ENCODE measurements around the gene MRPL49.
"Not testable (repeated sequence)": the region's sequence is repeated elsewhere in the genome, so short reads cannot be mapped to it uniquely, and the experiment has no call there.

MRPL49 gene

GRCh38 chr11:65118097-65118837 lies 3.9 kb upstream of the MRPL49 start:
- Histone ChIP-seq H3K4me1 (ENCODE audit: control insufficient read depth, insufficient read depth, low read length, poor library complexity, severe bottlenecking) (peaks cover 34% of the 10 kb centered on the region), H3K27me3 (replicated peaks; ENCODE audit: control insufficient read depth, insufficient read depth, low read length, poor library complexity, severe bottlenecking) (no peaks in the 10 kb centered on the region), H3K36me3 (ENCODE audit: control insufficient read depth, insufficient read depth, low read length) (peaks cover 38% of the 10 kb centered on the region), H3K9me3 (ENCODE audit: control insufficient read depth, low read length) (no peaks in the 10 kb centered on the region), H3K4me3 (ENCODE audit: insufficient read depth, low read depth, low read length, poor library complexity, severe bottlenecking) (no peak overlapping the region), H3K27ac (ENCODE audit: insufficient read depth, low read length, poor library complexity, severe bottlenecking) (no peak overlapping the region)
- DNase-seq = no peak

- not testable (repeated sequence) for H3K27ac ChIP-seq (ENCODE audit: insufficient read depth, low read length, poor library complexity, severe bottlenecking); H3K9me3 ChIP-seq (ENCODE audit: control insufficient read depth, low read length); H3K27me3 ChIP-seq (replicated peaks; ENCODE audit: control insufficient read depth, insufficient read depth, low read length, poor library complexity, severe bottlenecking); H3K4me3 ChIP-seq (ENCODE audit: insufficient read depth, low read depth, low read length, poor library complexity, severe bottlenecking); DNase-seq
- peaks cover 30% of the 10 kb centered on the region for H3K4me1 ChIP-seq (ENCODE audit: control insufficient read depth, insufficient read depth, low read length, poor library complexity, severe bottlenecking)
- H3K36me3 ChIP-seq (ENCODE audit: control insufficient read depth, insufficient read depth, low read length) = peaks cover 39% of the 10 kb centered on the region
Measured at GRCh38 chr11:65118891-65119669, 3.0 kb upstream of the MRPL49 start.

DNA sequence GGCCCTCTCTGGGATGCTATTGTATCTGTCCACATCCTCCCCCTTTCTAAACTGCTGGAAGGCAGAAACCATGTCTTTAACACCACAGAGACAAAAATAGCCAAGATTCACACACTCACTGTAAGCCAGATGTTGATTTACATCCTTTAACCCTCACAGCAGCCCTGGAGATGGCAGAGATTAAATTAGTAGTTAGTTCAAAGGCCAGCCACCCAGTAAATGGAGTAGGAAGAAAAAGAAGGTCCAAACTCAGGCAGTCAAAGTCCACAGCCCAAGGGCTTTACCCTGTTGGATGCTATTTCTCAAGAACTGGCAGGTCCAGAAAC lies 2.5 kb upstream of the MRPL49 start:
- Histone ChIP-seq H3K4me3 (ENCODE audit: insufficient read depth, low read depth, low read length, poor library complexity, severe bottlenecking) (no peak overlapping the region), H3K9me3 (ENCODE audit: control insufficient read depth, low read length) (no peaks in the 10 kb centered on the region), H3K4me1 (ENCODE audit: control insufficient read depth, insufficient read depth, low read length, poor library complexity, severe bottlenecking) (peaks cover 30% of the 10 kb centered on the region), H3K27ac (ENCODE audit: insufficient read depth, low read length, poor library complexity, severe bottlenecking) (no peak overlapping the region), H3K27me3 (replicated peaks; ENCODE audit: control insufficient read depth, insufficient read depth, low read length, poor library complexity, severe bottlenecking) (no peaks in the 10 kb centered on the region), H3K36me3 (ENCODE audit: control insufficient read depth, insufficient read depth, low read length) (peaks cover 44% of the 10 kb centered on the region)
- no peak for DNase-seq

DNA sequence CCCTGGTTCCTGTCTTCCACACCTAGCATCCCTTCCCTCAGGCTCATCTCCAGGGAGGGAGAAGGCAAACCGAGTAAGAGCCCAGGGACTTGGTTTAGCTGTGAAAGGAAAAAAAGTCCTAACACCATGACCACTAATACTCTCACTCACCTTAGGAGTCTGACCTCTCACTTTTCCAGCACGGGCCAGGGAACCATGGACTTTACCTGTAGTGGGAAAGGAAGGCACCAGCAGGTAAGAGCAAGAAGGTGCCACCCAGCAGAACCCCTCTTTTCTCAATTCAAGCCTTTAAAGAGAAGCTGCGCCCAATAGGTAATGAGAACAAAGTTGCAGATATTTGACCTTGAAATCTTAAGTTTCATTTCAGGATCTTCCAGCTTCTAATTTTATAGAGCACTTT lies 1.3 kb upstream of the MRPL49 start:
- Histone ChIP-seq H3K27me3 (replicated peaks; ENCODE audit: control insufficient read depth, insufficient read depth, low read length, poor library complexity, severe bottlenecking) (no peaks in the 10 kb centered on the region), H3K9me3 (ENCODE audit: control insufficient read depth, low read length) (no peaks in the 10 kb centered on the region), H3K4me1 (ENCODE audit: control insufficient read depth, insufficient read depth, low read length, poor library complexity, severe bottlenecking) (peaks cover 28% of the 10 kb centered on the region), H3K27ac (ENCODE audit: insufficient read depth, low read length, poor library complexity, severe bottlenecking) (peak overlapping the region; percentile 94), H3K4me3 (ENCODE audit: insufficient read depth, low read depth, low read length, poor library complexity, severe bottlenecking) (peak overlapping the region; percentile 80), H3K36me3 (ENCODE audit: control insufficient read depth, insufficient read depth, low read length) (peaks cover 49% of the 10 kb centered on the region)
- no peak for DNase-seq

DNA sequence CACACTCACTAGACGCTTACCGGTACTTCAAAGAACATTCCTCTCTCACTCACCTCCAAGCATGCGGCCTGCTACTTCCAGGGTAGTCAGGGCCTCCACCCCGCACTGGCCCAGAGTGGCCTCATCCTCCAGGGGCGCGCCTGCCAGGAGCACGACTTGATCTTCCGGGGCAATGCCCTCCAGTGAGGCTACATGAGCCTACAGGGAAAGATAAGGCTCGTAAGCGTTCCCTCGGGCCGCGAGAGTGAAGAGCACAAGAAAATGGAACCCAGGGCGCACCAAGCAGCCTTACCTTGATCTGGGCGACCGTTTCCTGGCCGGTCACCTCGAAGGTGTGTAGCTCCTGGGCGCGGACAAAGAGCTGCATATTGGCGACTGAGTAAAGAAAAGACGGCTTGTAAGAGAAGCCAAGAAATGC lies 665 bp upstream of the MRPL49 start:
- Histone ChIP-seq H3K4me3 (ENCODE audit: insufficient read depth, low read depth, low read length, poor library complexity, severe bottlenecking) (peak overlapping the region; percentile 80), H3K4me1 (ENCODE audit: control insufficient read depth, insufficient read depth, low read length, poor library complexity, severe bottlenecking) (peaks cover 21% of the 10 kb centered on the region), H3K36me3 (ENCODE audit: control insufficient read depth, insufficient read depth, low read length) (peaks cover 51% of the 10 kb centered on the region), H3K27ac (ENCODE audit: insufficient read depth, low read length, poor library complexity, severe bottlenecking) (peak overlapping the region; percentile 94), H3K27me3 (replicated peaks; ENCODE audit: control insufficient read depth, insufficient read depth, low read length, poor library complexity, severe bottlenecking) (no peaks in the 10 kb centered on the region), H3K9me3 (ENCODE audit: control insufficient read depth, low read length) (no peaks in the 10 kb centered on the region)
- no peak for DNase-seq

GRCh38 chr11:65124480-65125196 lies 2.5 kb downstream of the MRPL49 start:
- Histone ChIP-seq H3K4me3 (ENCODE audit: insufficient read depth, low read depth, low read length, poor library complexity, severe bottlenecking) (no peak overlapping the region), H3K9me3 (ENCODE audit: control insufficient read depth, low read length) (no peaks in the 10 kb centered on the region), H3K36me3 (ENCODE audit: control insufficient read depth, insufficient read depth, low read length) (peaks cover 68% of the 10 kb centered on the region), H3K27ac (ENCODE audit: insufficient read depth, low read length, poor library complexity, severe bottlenecking) (no peak overlapping the region), H3K27me3 (replicated peaks; ENCODE audit: control insufficient read depth, insufficient read depth, low read length, poor library complexity, severe bottlenecking) (no peaks in the 10 kb centered on the region), H3K4me1 (ENCODE audit: control insufficient read depth, insufficient read depth, low read length, poor library complexity, severe bottlenecking) (peaks cover 12% of the 10 kb centered on the region)
- DNase-seq = no peak

DNA sequence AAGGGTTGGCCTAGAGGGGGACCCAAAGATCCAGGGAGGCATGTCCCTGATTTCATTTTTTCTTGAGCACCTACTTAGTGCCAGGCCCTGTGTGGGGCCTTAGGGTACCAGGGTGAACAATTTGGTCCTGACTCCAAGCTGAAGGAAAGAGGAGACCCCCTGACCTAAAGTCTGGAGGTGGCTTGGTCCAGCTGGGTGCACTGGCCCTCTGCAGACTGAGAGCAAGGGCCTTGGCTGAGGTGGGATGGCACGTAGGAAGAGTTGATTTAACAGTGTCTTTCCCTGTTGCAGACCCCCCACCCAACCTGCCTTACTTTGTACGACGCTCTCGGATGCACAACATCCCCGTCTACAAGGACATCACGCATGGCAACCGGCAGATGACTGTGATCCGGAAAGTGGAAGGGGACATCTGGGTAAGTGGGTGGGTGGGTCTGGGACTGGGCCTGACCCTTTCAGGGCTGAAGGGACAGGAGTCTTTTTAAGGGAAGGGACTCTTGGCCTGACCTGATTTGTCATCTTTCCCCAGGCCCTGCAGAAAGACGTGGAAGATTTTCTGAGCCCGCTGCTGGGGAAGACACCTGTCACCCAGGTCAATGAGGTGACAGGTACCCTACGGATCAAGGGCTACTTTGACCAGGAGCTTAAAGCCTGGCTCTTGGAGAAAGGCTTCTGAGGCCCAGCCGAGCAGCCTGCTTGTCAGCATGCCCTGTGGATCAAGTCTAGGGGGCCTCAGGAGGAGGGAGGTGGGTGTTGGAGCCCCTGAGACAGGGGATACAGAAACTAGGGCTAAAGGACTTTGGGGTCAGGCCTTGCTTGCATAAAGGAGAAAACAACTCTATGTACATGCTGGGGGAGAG lies 3.3 kb downstream of the MRPL49 start:
- Histone ChIP-seq H3K4me3 (ENCODE audit: insufficient read depth, low read depth, low read length, poor library complexity, severe bottlenecking) (no peak overlapping the region), H3K27me3 (replicated peaks; ENCODE audit: control insufficient read depth, insufficient read depth, low read length, poor library complexity, severe bottlenecking) (no peaks in the 10 kb centered on the region), H3K4me1 (ENCODE audit: control insufficient read depth, insufficient read depth, low read length, poor library complexity, severe bottlenecking) (peaks cover 12% of the 10 kb centered on the region), H3K36me3 (ENCODE audit: control insufficient read depth, insufficient read depth, low read length) (peaks cover 68% of the 10 kb centered on the region), H3K9me3 (ENCODE audit: control insufficient read depth, low read length) (no peaks in the 10 kb centered on the region), H3K27ac (ENCODE audit: insufficient read depth, low read length, poor library complexity, severe bottlenecking) (no peak overlapping the region)
- no peak for DNase-seq

DNA sequence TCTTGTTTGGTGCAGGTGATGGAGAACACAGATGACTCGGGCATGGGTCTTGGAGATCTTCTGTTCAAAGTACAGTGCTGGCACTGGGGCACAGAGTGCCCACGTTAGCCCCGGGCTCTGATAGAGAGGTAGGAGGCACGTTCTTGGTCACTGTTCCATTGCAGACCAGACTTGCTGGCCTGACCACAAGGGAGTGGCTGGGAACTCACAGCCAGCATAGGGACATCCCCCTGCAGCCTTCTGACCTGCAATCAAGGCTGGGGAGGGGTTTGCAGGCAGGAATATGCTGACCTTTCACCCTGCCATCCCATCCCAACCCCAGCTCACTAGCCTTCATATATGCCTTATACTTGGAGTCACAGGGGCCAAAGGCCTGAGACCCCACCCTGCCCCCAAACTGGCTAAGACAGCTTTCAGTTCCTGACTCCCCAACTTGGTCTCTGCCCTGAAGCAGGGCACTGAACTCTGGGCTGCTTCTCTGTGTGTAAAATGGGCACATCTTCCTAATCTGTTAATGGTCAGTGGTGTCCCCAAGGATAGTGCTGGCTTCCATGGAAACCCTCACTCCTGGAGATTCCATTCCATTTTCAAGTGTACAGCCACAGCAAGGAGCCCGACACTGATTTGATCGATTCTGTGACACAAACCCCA lies 4.6 kb downstream of the MRPL49 start:
- no peak for DNase-seq
- no peaks in the 10 kb centered on the region for H3K9me3 ChIP-seq (ENCODE audit: control insufficient read depth, low read length)
- H3K27me3 ChIP-seq (replicated peaks; ENCODE audit: control insufficient read depth, insufficient read depth, low read length, poor library complexity, severe bottlenecking) = no peaks in the 10 kb centered on the region
- no peak overlapping the region for H3K27ac ChIP-seq (ENCODE audit: insufficient read depth, low read length, poor library complexity, severe bottlenecking)
- no peak overlapping the region for H3K4me3 ChIP-seq (ENCODE audit: insufficient read depth, low read depth, low read length, poor library complexity, severe bottlenecking)
- peaks cover 77% of the 10 kb centered on the region for H3K36me3 ChIP-seq (ENCODE audit: control insufficient read depth, insufficient read depth, low read length)
- H3K4me1 ChIP-seq (ENCODE audit: control insufficient read depth, insufficient read depth, low read length, poor library complexity, severe bottlenecking) = peaks cover 7% of the 10 kb centered on the region

DNA sequence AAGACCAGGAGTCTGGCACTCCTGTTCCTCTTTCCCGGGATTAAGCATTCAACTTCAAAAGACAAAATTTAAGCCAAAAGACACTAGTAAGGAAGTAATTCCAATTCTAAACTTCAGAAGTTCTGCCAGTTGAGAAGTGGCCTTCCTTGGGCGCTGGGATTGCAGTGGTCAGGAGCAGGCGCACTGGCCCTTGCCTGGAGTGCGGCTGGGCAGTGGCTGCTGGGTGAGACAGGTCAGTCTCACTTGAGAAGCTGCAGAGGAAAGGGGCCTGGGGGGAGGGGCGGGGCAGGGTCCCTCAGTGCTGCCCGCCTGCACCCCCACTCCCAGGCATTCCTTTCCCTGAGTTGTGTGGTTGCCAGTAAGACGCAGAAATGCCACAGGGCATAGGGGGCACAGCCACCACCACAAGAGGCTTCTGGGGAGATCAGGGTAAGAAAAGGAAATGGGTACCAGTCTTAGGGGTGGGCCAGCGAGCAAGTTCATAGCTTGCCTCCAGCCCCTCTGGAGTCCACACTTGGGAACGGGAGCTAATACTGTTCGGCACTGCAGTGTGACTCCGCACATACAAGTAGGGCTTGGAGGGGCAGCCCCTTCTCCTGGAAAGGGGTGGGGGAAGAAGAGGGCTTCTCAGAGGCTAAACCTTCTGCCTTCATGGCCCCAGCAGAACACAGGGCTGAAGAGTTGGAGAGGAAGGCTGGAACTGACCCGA lies 5.5 kb downstream of the MRPL49 start:
- no peaks in the 10 kb centered on the region for H3K9me3 ChIP-seq (ENCODE audit: control insufficient read depth, low read length)
- no peaks in the 10 kb centered on the region for H3K27me3 ChIP-seq (replicated peaks; ENCODE audit: control insufficient read depth, insufficient read depth, low read length, poor library complexity, severe bottlenecking)
- DNase-seq = no peak
- peaks cover 86% of the 10 kb centered on the region for H3K36me3 ChIP-seq (ENCODE audit: control insufficient read depth, insufficient read depth, low read length)
- H3K27ac ChIP-seq (ENCODE audit: insufficient read depth, low read length, poor library complexity, severe bottlenecking) = no peak overlapping the region
- no peak overlapping the region for H3K4me3 ChIP-seq (ENCODE audit: insufficient read depth, low read depth, low read length, poor library complexity, severe bottlenecking)
- H3K4me1 ChIP-seq (ENCODE audit: control insufficient read depth, insufficient read depth, low read length, poor library complexity, severe bottlenecking) = peaks cover 7% of the 10 kb centered on the region
